AG04449 (cell line): ENCODE measurements around the gene ENOX1.

Experiments used
- CTCF ChIA-PET: fragments of 350-600 bp; formaldehyde crosslinking; extraction: SDS; loops from one replicate; lab custom pipeline; 2021; ENCODE audit warnings: antibody characterized with exemption; lab: Yijun Ruan, JAX
- POLR2A ChIA-PET: fragments of 400-600, 350-600 bp; formaldehyde crosslinking; extraction: SDS; loops from one replicate; lab custom pipeline; 2020; ENCODE audit warnings: antibody characterized with exemption, inconsistent platforms; lab: Yijun Ruan, JAX
- DNase-seq: peaks from one replicate; pipeline ENCODE4 v3.0.0-alpha.2; 2010; ENCODE audit warnings: low read depth, low spot score
- H3K4me3 ChIP-seq: 2 replicates; pipeline ENCODE4 v1.5.1; 2011; ENCODE audit warnings: low read depth, mild to moderate bottlenecking, control low read depth, low read length
- TF ChIP-seq, protein P1 (sequence below): IDR thresholded peaks from one replicate; pipeline ENCODE4 v1.5.1; 2011; ENCODE audit warnings: mild to moderate bottlenecking, moderate library complexity, low read length, control low read depth, inconsistent platforms; ENCODE audit not compliant: insufficient read depth; ENCODE audit errors: missing control alignments

The ENOX1 gene

DNA sequence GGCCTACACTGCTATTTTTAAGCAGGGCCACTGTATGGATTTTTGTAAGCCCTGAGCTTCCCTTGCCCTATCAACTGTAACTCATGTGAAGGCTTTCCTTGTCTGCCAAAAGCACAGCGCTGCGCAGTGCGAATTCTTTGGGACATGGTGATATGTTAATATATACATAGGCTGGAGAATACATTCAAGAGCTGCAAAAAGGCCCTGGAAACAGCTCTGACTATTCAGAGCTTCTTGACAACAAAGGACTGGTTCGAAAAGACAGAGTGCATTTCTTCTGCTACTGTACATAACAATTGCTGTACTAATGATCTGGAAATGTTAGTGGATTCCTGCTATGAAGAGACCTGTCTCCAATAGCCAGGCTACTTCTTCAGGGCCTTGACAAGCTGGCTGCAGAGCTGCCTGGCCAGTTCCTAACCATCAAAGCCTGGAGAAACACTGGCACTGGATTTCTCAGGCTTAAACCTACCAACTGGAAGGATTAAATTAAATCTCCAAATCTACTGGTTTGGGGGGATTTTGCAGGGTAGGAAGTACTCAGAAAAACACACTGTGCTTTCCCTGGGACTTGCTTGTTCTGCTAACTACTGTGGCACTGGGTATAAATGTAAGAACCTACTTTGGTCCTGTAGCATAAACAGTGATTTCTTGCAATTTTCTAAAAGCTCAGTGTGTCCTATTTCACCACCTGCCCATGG is 516.5 kb downstream of the ENOX1 start:
- TF ChIP-seq, protein P1, sequence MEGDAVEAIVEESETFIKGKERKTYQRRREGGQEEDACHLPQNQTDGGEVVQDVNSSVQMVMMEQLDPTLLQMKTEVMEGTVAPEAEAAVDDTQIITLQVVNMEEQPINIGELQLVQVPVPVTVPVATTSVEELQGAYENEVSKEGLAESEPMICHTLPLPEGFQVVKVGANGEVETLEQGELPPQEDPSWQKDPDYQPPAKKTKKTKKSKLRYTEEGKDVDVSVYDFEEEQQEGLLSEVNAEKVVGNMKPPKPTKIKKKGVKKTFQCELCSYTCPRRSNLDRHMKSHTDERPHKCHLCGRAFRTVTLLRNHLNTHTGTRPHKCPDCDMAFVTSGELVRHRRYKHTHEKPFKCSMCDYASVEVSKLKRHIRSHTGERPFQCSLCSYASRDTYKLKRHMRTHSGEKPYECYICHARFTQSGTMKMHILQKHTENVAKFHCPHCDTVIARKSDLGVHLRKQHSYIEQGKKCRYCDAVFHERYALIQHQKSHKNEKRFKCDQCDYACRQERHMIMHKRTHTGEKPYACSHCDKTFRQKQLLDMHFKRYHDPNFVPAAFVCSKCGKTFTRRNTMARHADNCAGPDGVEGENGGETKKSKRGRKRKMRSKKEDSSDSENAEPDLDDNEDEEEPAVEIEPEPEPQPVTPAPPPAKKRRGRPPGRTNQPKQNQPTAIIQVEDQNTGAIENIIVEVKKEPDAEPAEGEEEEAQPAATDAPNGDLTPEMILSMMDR, result no peak
- no peak for DNase-seq
- CTCF ChIA-PET, result interaction anchor here (1.3 to 2.2 kb wide), 7 partner anchors 9 to 534 kb away, joined by 3 to 9 read pairs (median 6); no protein-coding TSS in a partner anchor
- H3K4me3 ChIP-seq, result no peak overlapping the region
- POLR2A ChIA-PET, result interaction anchor here (0.9 to 1.2 kb wide), 2 partner anchors 25 to 28 kb away, joined by 3 to 4 read pairs; no protein-coding TSS in a partner anchor

DNA sequence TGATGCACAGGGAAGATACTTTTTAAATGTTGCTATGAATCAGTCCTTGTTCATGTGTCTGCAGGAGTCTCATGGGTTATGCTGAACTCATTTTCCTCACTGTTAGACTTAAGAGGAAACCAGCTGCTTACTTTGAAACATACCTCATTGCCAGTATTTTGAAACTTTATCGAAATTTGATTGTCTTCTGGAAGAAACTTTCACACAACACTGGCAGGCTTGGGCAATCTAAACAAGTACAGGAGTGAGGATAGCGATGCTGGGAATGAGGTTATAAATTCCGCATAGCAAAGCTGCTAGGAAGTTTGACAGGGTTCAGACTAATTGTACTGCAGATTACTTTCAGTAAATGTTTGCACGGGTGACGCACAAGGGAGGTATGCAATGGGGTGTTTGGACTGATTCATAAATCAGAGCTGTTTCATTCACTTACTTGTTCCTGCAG is 517.7 kb downstream of the ENOX1 start:
- TF ChIP-seq, protein P1, result no peak
- peak overlapping the region; percentile 12; the same call in 1 of the 2 replicates for H3K4me3 ChIP-seq
- ChIA-PET POLR2A (interaction anchor here (0.7 to 1.6 kb wide), 4 partner anchors 24 to 140 kb away, joined by 3 to 4 read pairs (median 4); no protein-coding TSS in a partner anchor), CTCF (interaction anchor here (1.1 to 2.2 kb wide), 6 partner anchors 28 to 535 kb away, joined by 3 to 9 read pairs (median 5); no protein-coding TSS in a partner anchor)
- DNase-seq, result peak; percentile 97

DNA sequence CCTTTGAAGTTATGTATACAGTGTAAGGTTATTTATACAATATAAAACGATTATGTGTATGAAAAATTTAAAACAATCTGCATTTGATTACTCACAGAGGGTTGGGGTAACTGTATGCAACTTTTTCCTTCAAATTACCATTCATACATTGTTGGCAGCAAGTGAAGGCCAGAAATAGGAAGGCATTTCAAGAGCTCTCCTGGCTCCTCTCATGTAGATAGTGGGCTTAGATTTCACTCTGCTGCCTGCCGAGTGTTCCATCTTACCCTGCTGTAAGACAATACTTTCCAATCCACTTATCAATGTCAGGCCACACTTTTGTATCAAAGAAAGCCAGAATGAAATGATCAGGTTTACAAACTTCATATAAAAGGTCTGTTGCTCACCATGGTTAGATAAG is 518.1 kb downstream of the ENOX1 start:
- ChIA-PET CTCF (interaction anchor here (1.1 to 2.2 kb wide), 3 partner anchors 27 to 301 kb away, joined by 3 to 8 read pairs (median 5); no protein-coding TSS in a partner anchor), POLR2A (interaction anchor here (1.2 to 1.6 kb wide), 2 partner anchors 24 to 29 kb away, joined by 4 read pairs; no protein-coding TSS in a partner anchor)
- H3K4me3 ChIP-seq, result peak overlapping the region; percentile 12; the same call in 1 of the 2 replicates
- no peak for DNase-seq
- TF ChIP-seq, protein P1, result no peak

DNA sequence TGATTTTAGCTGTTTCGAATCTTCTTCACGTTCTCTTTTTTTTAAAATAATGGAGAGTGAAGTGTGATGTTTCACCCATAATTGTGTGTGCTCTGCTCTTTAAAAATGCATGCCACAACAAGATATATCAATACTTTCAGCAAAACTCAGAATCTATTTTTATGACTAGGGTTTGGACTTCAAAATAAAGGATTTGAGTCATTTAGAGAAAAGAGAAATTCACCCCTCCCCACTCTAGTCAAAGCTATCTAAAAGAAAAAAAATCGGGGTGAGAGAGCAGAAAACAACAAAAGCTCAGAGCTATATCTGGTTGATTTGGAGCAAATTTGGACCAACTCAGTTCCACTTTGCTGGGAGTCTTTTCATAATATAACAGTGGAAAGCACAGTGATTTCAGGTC is 518.9 kb downstream of the ENOX1 start:
- ChIA-PET CTCF (interaction anchor here (1.3 to 1.4 kb wide), 2 partner anchors 182 to 537 kb away, joined by 4 to 5 read pairs; no protein-coding TSS in a partner anchor), POLR2A (no interaction called here)
- TF ChIP-seq, protein P1, result no peak
- no peak overlapping the region for H3K4me3 ChIP-seq
- no peak for DNase-seq

DNA sequence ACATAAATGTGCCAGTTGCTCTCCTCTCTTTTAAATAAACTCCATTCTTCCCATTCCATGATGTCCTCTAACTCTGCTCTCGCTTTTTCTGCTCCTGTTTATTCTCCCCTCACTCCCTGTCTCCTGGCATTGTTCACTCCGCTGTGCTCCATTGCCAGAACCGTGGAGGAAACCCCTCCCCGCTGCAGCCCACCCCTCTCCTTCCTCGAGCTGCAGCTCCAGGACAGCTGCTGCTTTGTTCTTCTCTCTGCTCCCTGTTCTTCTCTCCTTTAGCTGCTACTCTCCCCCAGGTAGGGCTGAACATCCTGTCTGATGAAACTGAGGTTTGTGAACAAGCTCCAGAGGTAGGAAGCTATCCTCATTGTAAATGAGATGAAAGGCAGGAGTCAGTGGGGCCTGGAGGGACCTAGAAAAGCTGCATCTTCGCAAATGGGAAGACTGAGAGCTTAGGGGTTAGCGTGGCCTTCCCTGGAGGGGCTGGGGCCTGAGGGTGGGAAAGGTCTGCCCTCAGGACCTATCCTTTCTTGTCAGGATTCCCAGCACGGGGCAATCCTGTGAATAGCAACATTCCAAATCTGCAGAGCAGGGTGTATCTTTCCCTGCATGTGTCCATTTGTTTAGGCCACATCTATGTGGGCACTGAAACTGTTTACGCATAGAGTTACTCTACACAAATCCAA is 519.7 kb downstream of the ENOX1 start:
- POLR2A ChIA-PET, result no interaction called here
- TF ChIP-seq, protein P1, result no peak
- CTCF ChIA-PET, result interaction anchor here (1.4 to 1.5 kb wide), 2 partner anchors 28 to 538 kb away, joined by 4 to 5 read pairs; no protein-coding TSS in a partner anchor
- DNase-seq, result no peak
- H3K4me3 ChIP-seq, result no peak overlapping the region
